Activated CD8-positive, alpha-beta memory T cell treated with anti-CD3 and anti-CD28 coated beads, Interleukin-2, amount 50 U/mL, for 1 hour (primary cell): ENCODE data around the gene SYNGR3.

Source experiments
- DNase-seq: peaks from one replicate; pipeline ENCODE4 v3.0.0-alpha.2; 2020; ENCODE audit errors: extremely low read depth

SYNGR3 gene

GRCh38 chr16:1976951-1977874, 12.6 kb upstream of the SYNGR3 start:
- no peak for DNase-seq

- DNase-seq = no peak
Measured at GRCh38 chr16:1977875-1978268, 11.9 kb upstream of the SYNGR3 start.

- DNase-seq = no peak
Measured at GRCh38 chr16:1978476-1979120, 11.2 kb upstream of the SYNGR3 start.

- DNase-seq = no peak
Measured at GRCh38 chr16:1979271-1980029, 10.3 kb upstream of the SYNGR3 start.

- DNase-seq = no peak
Measured at GRCh38 chr16:1980030-1980769, 9.6 kb upstream of the SYNGR3 start.

GRCh38 chr16:1980770-1981087, 9.0 kb upstream of the SYNGR3 start:
- no peak for DNase-seq

GRCh38 chr16:1981398-1981836, 8.4 kb upstream of the SYNGR3 start, which contains the start of gene NOXO1:
TSS of gene NOXO1 (minus strand) at chr16:1981469. CDS start at chr16:1981179, 290 bp downstream.
- no peak for DNase-seq

- no peak for DNase-seq
Measured at GRCh38 chr16:1982013-1982433, 7.7 kb upstream of the SYNGR3 start.

- DNase-seq = no peak
Measured at GRCh38 chr16:1982991-1983543, 6.7 kb upstream of the SYNGR3 start.

GRCh38 chr16:1983544-1984346, 6.0 kb upstream of the SYNGR3 start, which contains the start of gene GFER:
TSS of gene GFER (plus strand) at chr16:1984193. CDS start at chr16:1984219, 26 bp downstream.
- DNase-seq = no peak

- DNase-seq = no peak
Measured at GRCh38 chr16:1984347-1985225, 5.2 kb upstream of the SYNGR3 start.

- no peak for DNase-seq
Measured at GRCh38 chr16:1985466-1986150, 4.2 kb upstream of the SYNGR3 start.

GRCh38 chr16:1987198-1987597, 2.6 kb upstream of the SYNGR3 start:
- no peak for DNase-seq

GRCh38 chr16:1990101-1990350, 256 bp downstream of the SYNGR3 start:
- no peak for DNase-seq

- no peak for DNase-seq
Measured at GRCh38 chr16:1990351-1991134, 773 bp downstream of the SYNGR3 start.

- DNase-seq = no peak
Measured at GRCh38 chr16:1991135-1991551, 1.4 kb downstream of the SYNGR3 start.

- no peak for DNase-seq
Measured at GRCh38 chr16:1991588-1991947, 1.8 kb downstream of the SYNGR3 start.
